Uterus (tissue), 4 donors: ENCODE data around the gene WSCD1. TPM values are rescaled to one million over a fixed set of nuclear protein-coding genes. Genes with fewer than 3 reads are reported as not detected.

Source experiments
- DNase-seq, 2 donors: peaks; one replicate each; pipeline ENCODE4 v3.0.0-alpha.2; 2019 to 2020
- H3K27ac ChIP-seq, 2 donors: fragments of 200-600 bp; sonication (generic); 1 replicate in 1 of 2; 2 replicates in 1 of 2; pipeline ENCODE4 v1.5.1; 2016 to 2018
- H3K27me3 ChIP-seq, 2 donors: fragments of 200-600 bp; sonication (generic); one replicate each; pipeline ENCODE4 v1.5.1; 2018 to 2019; ENCODE audit warnings: control low read depth in 1 of 2
- H3K36me3 ChIP-seq, 2 donors: fragments of 200-600 bp; sonication (generic); one replicate each; pipeline ENCODE4 v1.5.1; 2019; ENCODE audit warnings: control low read depth in 1 of 2
- H3K4me1 ChIP-seq, 2 donors: fragments of 200-600 bp; sonication (generic); one replicate each; pipeline ENCODE4 v1.5.1; 2018 to 2019; ENCODE audit warnings: control low read depth in 1 of 2
- H3K4me3 ChIP-seq, 2 donors: fragments of 200-600 bp; sonication (generic); 1 replicate in 1 of 2; 2 replicates in 1 of 2; pipeline ENCODE4 v1.5.1; 2018 to 2019; ENCODE audit warnings: mild to moderate bottlenecking in 1 of 2
- H3K9me3 ChIP-seq, 2 donors: fragments of 200-600 bp; sonication (generic); one replicate each; pipeline ENCODE4 v1.5.1; 2019; ENCODE audit warnings: control low read depth in 1 of 2
- POLR2A ChIP-seq, 2 donors: fragments of 450-650 bp; IDR thresholded peaks; one replicate each; pipeline ENCODE4 v1.6.1; 2016; ENCODE audit warnings: antibody characterized with exemption in 2 of 2, mild to moderate bottlenecking in 1 of 2, moderate library complexity in 1 of 2
- intact Hi-C: fragments of 100-400 bp; cut with DNase I; formaldehyde crosslinking; loops from one replicate; pipeline ENCODE4 v1.15.1; 2023; ENCODE audit warnings: low total_unique reads
- total RNA-seq, 4 donors: library from RNA; depleted of rRNA in 3 of 4; stranded (reverse); fragments of >200 nt in 3 of 4; gene quantifications; one replicate each; pipeline versions ENCODE4 v1.1.0 to v1.2.4, GENCODE V29; 2014 to 2023
- TF ChIP-seq, protein P1 (sequence below), 4 experiments: fragments of 200-600 bp in 2 of 4; fragments of 450-650 bp in 2 of 4; sonication (generic) in 2 of 4; IDR thresholded peaks; one replicate each; pipeline ENCODE4 v1.5.1; 2016 to 2019; ENCODE audit warnings: antibody characterized with exemption in 4 of 4, mild to moderate bottlenecking in 2 of 4, moderate library complexity in 1 of 4
- donor health status: DM: yes; HTN: yes; CAD: no.

The WSCD1 gene
- total RNA-seq, 4 donors from 2014 or later = 3.8 to 12.7 (median 6.6) TPM

DNA sequence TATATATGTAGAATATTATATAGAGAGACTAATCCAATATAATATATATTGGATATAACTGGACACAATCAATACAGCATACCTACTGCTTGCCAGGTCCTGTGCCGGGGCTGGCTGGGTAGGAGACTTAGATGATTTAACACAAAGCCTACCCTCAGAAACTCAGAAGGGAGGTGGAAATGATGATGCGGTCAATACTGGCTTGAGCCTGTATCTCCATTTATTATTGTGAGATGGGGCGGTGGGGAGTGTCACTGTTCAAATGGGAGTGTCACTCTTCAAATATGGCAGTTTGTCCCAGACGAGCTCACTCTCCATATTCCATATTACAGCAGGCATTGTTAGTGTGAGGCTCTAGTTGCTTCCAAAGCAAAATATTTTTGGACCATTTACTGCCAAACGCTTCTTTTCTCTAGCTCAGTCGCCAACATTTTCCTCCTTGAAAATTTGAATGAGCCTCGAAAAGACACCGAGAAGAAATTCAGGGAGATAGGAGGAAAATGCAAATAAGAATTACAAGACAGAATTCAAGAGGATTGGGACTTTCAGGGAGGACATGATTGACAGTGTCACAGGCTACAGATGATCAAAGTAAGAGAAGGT lies 70.7 kb downstream of the WSCD1 start:
- Histone ChIP-seq H3K4me1 (no peaks in the 10 kb centered on the region), H3K9me3 (no peaks in the 10 kb centered on the region), H3K27ac (no peak overlapping the region), H3K27me3 (no peaks in the 10 kb centered on the region), H3K36me3 (no peaks in the 10 kb centered on the region), H3K4me3 (no peak overlapping the region)
- no peak for DNase-seq
- intact Hi-C loops = no loop called here
- TF ChIP-seq, protein P1, sequence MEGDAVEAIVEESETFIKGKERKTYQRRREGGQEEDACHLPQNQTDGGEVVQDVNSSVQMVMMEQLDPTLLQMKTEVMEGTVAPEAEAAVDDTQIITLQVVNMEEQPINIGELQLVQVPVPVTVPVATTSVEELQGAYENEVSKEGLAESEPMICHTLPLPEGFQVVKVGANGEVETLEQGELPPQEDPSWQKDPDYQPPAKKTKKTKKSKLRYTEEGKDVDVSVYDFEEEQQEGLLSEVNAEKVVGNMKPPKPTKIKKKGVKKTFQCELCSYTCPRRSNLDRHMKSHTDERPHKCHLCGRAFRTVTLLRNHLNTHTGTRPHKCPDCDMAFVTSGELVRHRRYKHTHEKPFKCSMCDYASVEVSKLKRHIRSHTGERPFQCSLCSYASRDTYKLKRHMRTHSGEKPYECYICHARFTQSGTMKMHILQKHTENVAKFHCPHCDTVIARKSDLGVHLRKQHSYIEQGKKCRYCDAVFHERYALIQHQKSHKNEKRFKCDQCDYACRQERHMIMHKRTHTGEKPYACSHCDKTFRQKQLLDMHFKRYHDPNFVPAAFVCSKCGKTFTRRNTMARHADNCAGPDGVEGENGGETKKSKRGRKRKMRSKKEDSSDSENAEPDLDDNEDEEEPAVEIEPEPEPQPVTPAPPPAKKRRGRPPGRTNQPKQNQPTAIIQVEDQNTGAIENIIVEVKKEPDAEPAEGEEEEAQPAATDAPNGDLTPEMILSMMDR (IDR thresholded peaks at IDR 0.05) = no peak
- no peak for TF ChIP-seq POLR2A (IDR thresholded peaks at IDR 0.05)

DNA sequence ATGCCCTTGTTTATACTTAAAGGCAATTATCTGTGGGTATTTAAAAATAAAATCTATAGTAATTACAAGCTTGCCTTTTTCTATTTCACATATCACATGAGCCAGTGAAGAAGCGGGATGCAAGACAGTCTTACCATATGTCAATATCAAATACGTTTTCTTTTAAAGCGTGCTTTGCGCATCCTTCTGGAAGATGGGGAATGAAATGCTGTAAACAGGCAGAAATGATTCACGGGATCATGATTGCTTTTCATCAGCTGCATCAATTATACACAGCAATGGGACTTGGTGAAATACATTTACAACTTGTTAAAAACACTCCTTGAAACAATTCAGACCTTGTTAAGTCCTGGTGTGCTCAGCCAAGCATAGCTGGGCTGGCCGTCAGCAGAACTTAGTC lies 72.5 kb downstream of the WSCD1 start:
- TF ChIP-seq, protein P1 (IDR thresholded peaks at IDR 0.05) = no peak
- no peak for TF ChIP-seq POLR2A (IDR thresholded peaks at IDR 0.05)
- no peaks in the 10 kb centered on the region for H3K4me1 ChIP-seq
- H3K4me3 ChIP-seq = no peak overlapping the region

DNA sequence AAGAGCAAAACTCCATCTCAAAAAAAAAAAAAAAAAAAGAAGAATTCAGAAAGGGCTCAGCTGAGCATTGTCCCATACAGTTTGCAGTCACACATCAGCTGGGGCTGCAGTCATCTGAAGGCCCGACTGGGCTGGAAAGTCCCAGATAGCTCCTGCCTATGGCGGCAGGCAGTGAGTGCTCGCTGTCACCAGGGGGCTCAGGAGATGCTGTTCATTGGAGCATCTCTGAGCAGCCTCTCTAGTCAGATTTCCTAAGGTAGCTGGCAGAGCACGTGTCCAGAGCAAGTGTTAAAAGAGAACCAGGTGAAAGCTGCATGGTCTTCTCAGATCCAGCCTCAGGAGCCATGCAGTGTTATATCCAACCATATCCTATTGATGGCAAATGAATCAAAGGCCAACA lies 75.8 kb downstream of the WSCD1 start:
- H3K4me1 ChIP-seq = no peaks in the 10 kb centered on the region
- H3K27ac ChIP-seq = no peak overlapping the region
- H3K9me3 ChIP-seq = no peaks in the 10 kb centered on the region
- DNase-seq = no peak
- intact Hi-C loops = no loop called here
- no peaks in the 10 kb centered on the region for H3K27me3 ChIP-seq
- TF ChIP-seq POLR2A (IDR thresholded peaks at IDR 0.05) = no peak
- TF ChIP-seq, protein P1 (IDR thresholded peaks at IDR 0.05) = no peak
- no peak overlapping the region for H3K4me3 ChIP-seq
- H3K36me3 ChIP-seq = no peaks in the 10 kb centered on the region

More for the DNA sequence above, 72.5 kb downstream of the WSCD1 start:
- Histone ChIP-seq H3K27ac (no peak overlapping the region), H3K36me3 (no peaks in the 10 kb centered on the region), H3K27me3 (no peaks in the 10 kb centered on the region), H3K9me3 (no peaks in the 10 kb centered on the region)
- no peak for DNase-seq
- intact Hi-C loops = no loop called here

DNA sequence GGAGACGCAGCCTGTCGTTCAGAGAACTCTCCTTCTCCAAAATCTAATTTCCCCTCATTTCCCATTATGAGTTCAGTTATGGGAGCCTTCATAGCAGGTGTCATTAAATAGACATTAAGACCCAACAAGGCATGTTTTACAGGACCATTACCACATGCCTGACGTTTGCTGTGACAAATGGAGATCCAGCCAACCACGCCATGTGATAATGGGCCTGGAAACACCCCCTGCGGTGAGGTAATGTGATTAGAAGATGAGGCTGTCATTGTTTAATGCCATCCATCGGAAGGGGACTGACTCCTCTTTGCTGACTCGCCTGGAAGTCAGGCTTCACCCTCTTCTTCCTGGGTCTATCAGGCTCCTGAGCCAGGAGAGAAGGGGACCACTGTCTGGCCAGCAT lies 76.9 kb downstream of the WSCD1 start:
- no peak for TF ChIP-seq POLR2A (IDR thresholded peaks at IDR 0.05)
- TF ChIP-seq, protein P1 (IDR thresholded peaks at IDR 0.05) = no peak
- no peak overlapping the region for H3K4me3 ChIP-seq
- H3K27me3 ChIP-seq = no peaks in the 10 kb centered on the region
- no peak for DNase-seq
- H3K4me1 ChIP-seq = no peaks in the 10 kb centered on the region
- no peaks in the 10 kb centered on the region for H3K36me3 ChIP-seq
- no peaks in the 10 kb centered on the region for H3K9me3 ChIP-seq
- no peak overlapping the region for H3K27ac ChIP-seq
- intact Hi-C loops = no loop called here

DNA sequence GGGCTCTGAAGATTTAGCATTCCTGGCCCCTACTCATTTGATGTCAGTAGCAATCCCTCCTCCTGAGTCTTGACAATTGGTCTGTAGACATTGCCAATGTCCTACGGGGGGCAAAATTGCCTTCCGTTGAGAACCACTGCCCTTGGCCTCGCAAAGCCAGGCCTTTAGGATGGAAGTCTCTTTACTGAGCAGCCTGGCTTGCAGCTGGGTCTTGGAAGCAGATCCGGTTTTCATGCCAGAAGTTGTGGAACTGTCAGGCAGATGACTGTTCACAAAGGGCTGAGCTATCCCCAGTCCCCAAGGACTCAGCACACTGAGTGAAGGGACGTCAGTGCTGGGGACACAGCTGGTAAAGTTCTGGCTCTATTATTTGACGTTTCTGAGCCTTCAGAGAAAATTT lies 83.2 kb downstream of the WSCD1 start:
- intact Hi-C loops = no loop called here
- Histone ChIP-seq H3K27ac (no peak overlapping the region), H3K36me3 (no peaks in the 10 kb centered on the region), H3K4me1 (no peaks in the 10 kb centered on the region), H3K27me3 (no peaks in the 10 kb centered on the region), H3K9me3 (no peaks in the 10 kb centered on the region), H3K4me3 (no peak overlapping the region)
- TF ChIP-seq, protein P1 (IDR thresholded peaks at IDR 0.05) = no peak
- no peak for TF ChIP-seq POLR2A (IDR thresholded peaks at IDR 0.05)
- no peak for DNase-seq
